ENCODE measurements around the gene RNF114.
"Not testable (repeated sequence)": the region's sequence is repeated elsewhere in the genome, so short reads cannot be mapped to it uniquely, and the experiment has no call there.

The RNF114 gene

GRCh38 chr20:49987015-49987867 is 51.0 kb downstream of the RNF114 start:
- no peak for DNase-seq (ENCODE audit: low spot score)

GRCh38 chr20:49987868-49988690 is 51.9 kb downstream of the RNF114 start:
- no peak for DNase-seq (ENCODE audit: low spot score)

- no peak for DNase-seq (ENCODE audit: low spot score)
Measured at GRCh38 chr20:49989234-49990065, 53.3 kb downstream of the RNF114 start.

GRCh38 chr20:49990271-49990720 is 54.1 kb downstream of the RNF114 start:
- DNase-seq (ENCODE audit: low spot score): no peak

GRCh38 chr20:49993301-49993751 is 57.1 kb downstream of the RNF114 start:
- DNase-seq (ENCODE audit: low spot score): no peak

GRCh38 chr20:49995586-49995985 is 59.4 kb downstream of the RNF114 start:
- no peak for DNase-seq (ENCODE audit: low spot score)

- not testable (repeated sequence) for DNase-seq (ENCODE audit: low spot score)
Measured at GRCh38 chr20:49998478-49999188, 62.4 kb downstream of the RNF114 start.

- DNase-seq (ENCODE audit: low spot score): no peak
Measured at GRCh38 chr20:49999329-49999728, 63.1 kb downstream of the RNF114 start.

GRCh38 chr20:50000548-50001222 is 64.5 kb downstream of the RNF114 start:
- DNase-seq (ENCODE audit: low spot score): not testable (repeated sequence)

GRCh38 chr20:50001784-50002311 is 65.7 kb downstream of the RNF114 start:
- no peak for DNase-seq (ENCODE audit: low spot score)

GRCh38 chr20:50003253-50003656 is 67.1 kb downstream of the RNF114 start:
- no peak for DNase-seq (ENCODE audit: low spot score)
